Panc1 (cell line): Measurements from ENCODE around the gene STRADA.

Experiments
- CTCF ChIP-seq: fragments of 450-650 bp; IDR thresholded peaks from 2 replicates; pipeline ENCODE4 v1.5.1; 2017; ENCODE audit warnings: mild to moderate bottlenecking
- POLR2AphosphoS5 ChIP-seq: IDR thresholded peaks from 2 replicates; pipeline ENCODE4 v1.6.1; 2012; ENCODE audit warnings: mild to moderate bottlenecking, low read depth, low read length, moderate library complexity
- REST ChIP-seq, 2 experiments: IDR thresholded peaks; 2 replicates each; pipeline ENCODE4 v1.6.1; 2011 to 2012; ENCODE audit warnings: low read depth in 2 of 2, control low read depth in 1 of 2, low read length in 1 of 2, mild to moderate bottlenecking in 1 of 2, moderate library complexity in 1 of 2; ENCODE audit not compliant: insufficient read depth in 1 of 2
- TCF7L2 ChIP-seq: IDR thresholded peaks from 2 replicates; pipeline ENCODE4 v1.6.1; 2011; ENCODE audit warnings: mild to moderate bottlenecking, low read depth, low read length, inconsistent platforms

GRCh38 chr17:63774969-63775265 is 33.3 kb upstream of the STRADA start:
- TF ChIP-seq POLR2AphosphoS5 = no peak
- no peak for TF ChIP-seq CTCF
- no peak for TF ChIP-seq REST (IDR thresholded peaks at IDR 0.05; ENCODE audit: insufficient read depth in 1 of 2, low read depth in 2 of 2, low read length in 1 of 2)
- TF ChIP-seq TCF7L2 = no peak
